Measurements from ENCODE around the gene SLC2A3.
"Not testable (repeated sequence)": the region's sequence is repeated elsewhere in the genome, so short reads cannot be mapped to it uniquely, and the experiment has no call there.

SLC2A3 gene

DNA sequence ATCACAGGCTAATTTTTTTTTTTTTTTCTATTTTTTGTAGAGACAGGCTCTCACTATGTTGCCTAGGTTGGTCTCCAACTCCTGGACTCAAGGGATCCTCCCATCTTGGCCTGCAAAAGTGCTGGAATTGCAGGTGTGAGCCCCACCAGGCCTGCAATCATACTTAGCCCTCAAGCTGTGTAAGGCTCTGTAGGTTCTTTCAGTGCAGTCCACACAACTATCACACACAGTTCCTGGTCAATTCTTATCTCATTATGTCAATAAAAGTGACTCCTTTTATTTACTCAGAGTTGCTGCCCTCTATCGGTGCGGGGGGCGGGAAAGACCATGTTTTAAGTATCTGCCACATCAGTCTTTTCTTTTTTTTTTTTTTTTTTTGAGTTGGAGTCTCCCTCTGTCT is 29.0 kb downstream of the SLC2A3 start:
- H3K27me3 ChIP-seq, result no peaks in the 10 kb centered on the region

DNA sequence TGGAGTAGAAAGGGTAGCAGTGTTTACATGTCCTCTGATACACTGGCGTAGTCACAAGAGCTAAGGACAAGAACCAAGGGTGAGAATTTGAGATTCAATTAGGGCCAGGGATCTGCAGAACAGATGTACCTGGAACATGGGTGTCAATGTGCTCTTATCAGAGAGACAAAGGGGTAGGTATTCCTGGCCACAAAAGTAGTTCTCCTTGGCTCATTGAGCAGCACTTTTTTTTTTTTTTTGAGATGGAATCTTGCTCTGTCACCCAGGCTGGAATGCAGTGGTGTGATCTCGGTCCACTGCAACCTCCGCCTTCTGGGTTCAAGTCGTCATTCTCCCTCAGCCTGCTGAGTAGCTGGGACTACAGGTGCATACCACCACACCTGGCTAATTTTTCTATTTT is 29.7 kb downstream of the SLC2A3 start:
- H3K9me3 ChIP-seq; H3K4me3 ChIP-seq (ENCODE audit: low read depth in 1 of 2, low read length in 1 of 2); H3K27me3 ChIP-seq; H3K27ac ChIP-seq; H3K4me1 ChIP-seq (ENCODE audit: control insufficient read depth in 1 of 2, insufficient read depth in 1 of 2, low read depth in 1 of 2, low read length in 1 of 2); H3K36me3 ChIP-seq: not testable (repeated sequence)

More for the DNA sequence above, 29.0 kb downstream of the SLC2A3 start:
- no peak overlapping the region for H3K4me3 ChIP-seq (ENCODE audit: low read depth in 1 of 2, low read length in 1 of 2)
- no peaks in the 10 kb centered on the region for H3K36me3 ChIP-seq
- H3K9me3 ChIP-seq, result no peaks in the 10 kb centered on the region
- TF ChIP-seq, protein P1, sequence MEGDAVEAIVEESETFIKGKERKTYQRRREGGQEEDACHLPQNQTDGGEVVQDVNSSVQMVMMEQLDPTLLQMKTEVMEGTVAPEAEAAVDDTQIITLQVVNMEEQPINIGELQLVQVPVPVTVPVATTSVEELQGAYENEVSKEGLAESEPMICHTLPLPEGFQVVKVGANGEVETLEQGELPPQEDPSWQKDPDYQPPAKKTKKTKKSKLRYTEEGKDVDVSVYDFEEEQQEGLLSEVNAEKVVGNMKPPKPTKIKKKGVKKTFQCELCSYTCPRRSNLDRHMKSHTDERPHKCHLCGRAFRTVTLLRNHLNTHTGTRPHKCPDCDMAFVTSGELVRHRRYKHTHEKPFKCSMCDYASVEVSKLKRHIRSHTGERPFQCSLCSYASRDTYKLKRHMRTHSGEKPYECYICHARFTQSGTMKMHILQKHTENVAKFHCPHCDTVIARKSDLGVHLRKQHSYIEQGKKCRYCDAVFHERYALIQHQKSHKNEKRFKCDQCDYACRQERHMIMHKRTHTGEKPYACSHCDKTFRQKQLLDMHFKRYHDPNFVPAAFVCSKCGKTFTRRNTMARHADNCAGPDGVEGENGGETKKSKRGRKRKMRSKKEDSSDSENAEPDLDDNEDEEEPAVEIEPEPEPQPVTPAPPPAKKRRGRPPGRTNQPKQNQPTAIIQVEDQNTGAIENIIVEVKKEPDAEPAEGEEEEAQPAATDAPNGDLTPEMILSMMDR (IDR thresholded peaks at IDR 0.05), result no peak
- H3K27ac ChIP-seq, result no peak overlapping the region
- no peaks in the 10 kb centered on the region for H3K4me1 ChIP-seq (ENCODE audit: control insufficient read depth in 1 of 2, insufficient read depth in 1 of 2, low read depth in 1 of 2, low read length in 1 of 2)

DNA sequence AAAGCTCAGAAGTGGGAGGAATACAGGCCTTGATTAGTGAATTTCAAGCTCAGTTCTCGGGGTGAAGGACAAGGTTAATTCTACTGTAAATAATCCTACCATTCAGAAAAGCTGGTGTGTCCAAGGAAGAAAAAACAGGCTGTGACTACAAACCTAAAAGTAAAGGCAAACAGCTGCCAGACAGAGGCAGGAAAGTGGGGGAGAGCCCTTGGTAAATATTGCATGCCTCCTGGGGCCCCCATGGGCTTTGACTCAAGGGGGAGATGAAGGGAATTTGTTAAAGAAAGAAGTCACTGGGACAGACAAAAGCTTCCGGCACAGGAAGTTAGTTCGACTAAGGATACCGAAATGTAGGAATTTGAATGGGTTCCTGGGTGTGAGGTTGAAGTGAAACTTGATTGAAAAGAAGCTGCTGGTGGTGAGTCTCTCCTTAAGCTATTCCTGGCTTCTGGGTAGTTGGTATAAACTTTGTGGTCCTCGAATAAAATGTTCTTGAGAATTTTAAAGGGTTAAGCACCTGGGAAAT is 30.3 kb downstream of the SLC2A3 start:
- not testable (repeated sequence) for H3K27ac ChIP-seq; H3K4me3 ChIP-seq (ENCODE audit: low read depth in 1 of 2, low read length in 1 of 2); H3K36me3 ChIP-seq; H3K4me1 ChIP-seq (ENCODE audit: control insufficient read depth in 1 of 2, insufficient read depth in 1 of 2, low read depth in 1 of 2, low read length in 1 of 2); H3K9me3 ChIP-seq; H3K27me3 ChIP-seq

DNA sequence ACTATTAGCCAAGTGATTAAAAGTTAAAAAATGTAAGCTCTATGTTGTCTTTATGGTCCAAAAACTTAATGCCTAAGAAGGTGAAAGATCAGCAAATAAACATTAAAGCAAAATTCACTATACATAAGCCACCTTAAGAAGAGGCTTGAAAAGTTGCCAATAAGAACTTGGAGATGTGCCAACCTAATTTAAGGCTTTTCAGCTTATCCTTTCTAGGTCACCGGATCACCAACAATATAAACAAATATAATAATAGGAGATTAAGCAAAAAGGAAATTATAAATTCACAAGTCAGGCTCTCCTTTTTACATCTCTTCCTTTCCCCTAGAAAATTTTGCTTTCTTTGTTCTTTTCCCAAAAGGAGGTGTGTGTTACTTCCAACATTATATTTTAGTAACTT is 30.9 kb downstream of the SLC2A3 start:
- TF ChIP-seq, protein P1 (IDR thresholded peaks at IDR 0.05), result no peak
- Histone ChIP-seq H3K27me3 (no peaks in the 10 kb centered on the region), H3K4me1 (ENCODE audit: control insufficient read depth in 1 of 2, insufficient read depth in 1 of 2, low read depth in 1 of 2, low read length in 1 of 2) (no peaks in the 10 kb centered on the region), H3K9me3 (no peaks in the 10 kb centered on the region), H3K4me3 (ENCODE audit: low read depth in 1 of 2, low read length in 1 of 2) (no peak overlapping the region), H3K36me3 (no peaks in the 10 kb centered on the region), H3K27ac (no peak overlapping the region)

DNA sequence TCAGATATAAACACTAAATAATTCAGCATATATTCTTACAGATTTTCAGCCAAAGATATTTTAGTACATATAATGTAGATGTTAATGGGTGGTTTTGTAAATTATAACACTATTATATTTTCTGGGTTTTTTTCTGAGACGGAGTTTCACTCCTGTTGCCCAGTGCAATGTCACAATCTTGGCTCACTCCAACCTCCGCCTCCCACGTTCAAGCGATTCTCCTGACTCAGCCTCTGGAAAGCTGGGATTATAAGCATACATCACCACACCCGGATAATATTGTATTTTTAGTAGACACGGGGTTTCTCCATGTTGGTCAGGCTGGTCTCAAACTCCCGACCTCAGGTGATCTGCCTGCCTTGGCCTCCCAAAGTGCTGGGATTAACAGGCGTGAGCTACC is 33.6 kb downstream of the SLC2A3 start:
- not testable (repeated sequence) for H3K9me3 ChIP-seq, H3K27me3 ChIP-seq

DNA sequence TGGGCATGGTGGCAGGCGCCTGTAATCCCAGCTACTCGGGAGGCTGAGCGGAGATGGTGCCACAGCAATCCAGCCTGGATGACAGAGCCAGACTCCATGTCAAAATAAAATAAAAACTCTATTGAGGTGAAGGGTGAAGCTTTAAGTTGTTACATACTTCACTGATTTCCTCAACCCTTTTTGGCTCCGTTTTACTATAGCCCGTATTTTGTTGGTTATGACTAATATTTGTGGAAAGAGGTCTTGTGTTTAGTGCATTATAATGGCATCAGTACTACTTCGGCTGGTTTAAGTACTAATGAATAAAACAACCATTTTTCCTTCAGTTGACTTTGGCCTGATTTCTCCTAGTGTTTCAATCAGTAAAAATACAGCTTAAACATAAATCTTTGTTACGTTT is 36.2 kb downstream of the SLC2A3 start:
- no peaks in the 10 kb centered on the region for H3K27me3 ChIP-seq
- H3K36me3 ChIP-seq, result no peaks in the 10 kb centered on the region
- TF ChIP-seq, protein P1 (IDR thresholded peaks at IDR 0.05), result no peak
- H3K4me3 ChIP-seq (ENCODE audit: low read depth in 1 of 2, low read length in 1 of 2), result no peak overlapping the region
- no peak overlapping the region for H3K27ac ChIP-seq
- H3K4me1 ChIP-seq (ENCODE audit: control insufficient read depth in 1 of 2, insufficient read depth in 1 of 2, low read depth in 1 of 2, low read length in 1 of 2), result no peaks in the 10 kb centered on the region
- no peaks in the 10 kb centered on the region for H3K9me3 ChIP-seq

More for the DNA sequence above, 33.6 kb downstream of the SLC2A3 start:
- not testable (repeated sequence) for H3K4me3 ChIP-seq (ENCODE audit: low read depth in 1 of 2, low read length in 1 of 2); H3K27ac ChIP-seq; H3K4me1 ChIP-seq (ENCODE audit: control insufficient read depth in 1 of 2, insufficient read depth in 1 of 2, low read depth in 1 of 2, low read length in 1 of 2); H3K36me3 ChIP-seq

DNA sequence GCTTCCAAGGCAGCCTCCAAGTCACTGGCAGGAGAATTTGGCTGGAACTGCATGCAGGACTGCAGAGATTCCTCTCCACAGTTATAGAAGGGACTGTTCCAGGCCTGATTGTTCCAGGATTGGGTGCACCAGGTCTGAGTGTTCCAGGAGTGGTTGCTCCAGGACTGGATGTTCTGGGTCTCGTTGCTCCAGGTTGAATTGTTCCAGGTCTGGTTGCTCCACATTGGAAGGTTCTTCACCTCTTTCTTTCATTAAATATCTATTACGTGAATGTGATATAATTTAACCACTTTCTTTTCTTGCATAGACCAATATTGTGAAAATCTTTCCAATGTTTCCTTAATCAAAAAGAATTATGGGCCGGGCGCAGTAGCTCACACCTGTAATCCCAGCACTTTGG is 39.3 kb downstream of the SLC2A3 start:
- not testable (repeated sequence) for H3K9me3 ChIP-seq; H3K4me3 ChIP-seq (ENCODE audit: low read depth in 1 of 2, low read length in 1 of 2)

More for the DNA sequence above, 39.3 kb downstream of the SLC2A3 start:
- not testable (repeated sequence) for H3K27me3 ChIP-seq; H3K27ac ChIP-seq; H3K4me1 ChIP-seq (ENCODE audit: control insufficient read depth in 1 of 2, insufficient read depth in 1 of 2, low read depth in 1 of 2, low read length in 1 of 2); H3K36me3 ChIP-seq
